Gastrocnemius medialis (tissue), 4 donors: ENCODE measurements around the gene SORT1.

Experiments used
- POLR2A ChIP-seq, 2 donors: fragments of 450-650 bp; IDR thresholded peaks; one replicate each; pipeline ENCODE4 v1.6.1; 2017; ENCODE audit warnings: antibody characterized with exemption in 2 of 2, mild to moderate bottlenecking in 2 of 2, moderate library complexity in 2 of 2
- TF ChIP-seq, protein P1 (sequence below), 5 experiments: fragments of 450-650 bp in 3 of 5; fragments of 200-600 bp in 2 of 5; sonication (generic) in 2 of 5; IDR thresholded peaks in 4 of 5; conservative IDR thresholded peaks in 1 of 5; 1 replicate in 4 of 5; 2 replicates in 1 of 5; pipeline ENCODE4 v1.5.1; 2016 to 2019; ENCODE audit warnings: antibody characterized with exemption in 5 of 5, mild to moderate bottlenecking in 3 of 5, moderate library complexity in 3 of 5

DNA sequence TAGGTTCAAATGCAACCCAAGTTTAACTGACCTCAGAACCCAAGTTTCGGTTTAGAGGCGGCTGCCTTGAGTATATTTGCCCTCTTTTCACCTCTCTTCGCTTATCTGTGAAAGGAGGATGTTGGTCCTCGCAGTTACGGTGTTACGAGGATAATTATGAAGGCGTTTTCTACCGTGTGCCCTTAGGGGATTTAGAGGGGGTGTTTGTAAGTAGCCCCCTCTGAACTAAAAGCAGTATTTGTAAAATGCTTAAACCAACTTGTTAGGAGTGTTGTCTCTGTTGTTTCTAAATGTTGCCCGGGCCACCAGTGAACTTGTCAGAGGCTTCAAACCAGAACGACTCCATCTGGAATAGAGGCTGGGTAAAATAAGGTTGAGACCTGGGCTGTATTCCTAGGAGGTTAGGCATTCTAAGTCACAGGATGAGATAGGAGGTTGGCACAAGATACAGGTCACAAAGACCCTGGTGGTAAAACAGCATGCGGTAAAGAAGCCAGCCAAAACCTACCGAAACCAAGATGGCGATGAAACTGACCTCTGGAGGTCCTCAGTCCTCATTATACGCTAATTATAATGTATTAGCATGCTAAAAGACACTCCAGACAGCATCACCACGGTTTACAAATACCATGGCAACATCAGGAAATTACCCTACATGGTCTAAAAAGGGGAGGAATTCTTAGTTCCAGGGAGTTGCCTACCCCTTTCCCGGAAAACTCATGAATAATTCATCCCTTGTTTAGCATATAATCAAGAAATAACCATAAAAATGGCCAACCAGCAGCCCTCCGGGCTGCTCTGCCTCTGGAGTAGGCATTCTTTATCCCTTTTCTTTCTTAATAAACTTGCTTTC lies 113.7 kb downstream of the SORT1 start:
- TF ChIP-seq POLR2A (IDR thresholded peaks at IDR 0.05) = no peak
- TF ChIP-seq, protein P1, sequence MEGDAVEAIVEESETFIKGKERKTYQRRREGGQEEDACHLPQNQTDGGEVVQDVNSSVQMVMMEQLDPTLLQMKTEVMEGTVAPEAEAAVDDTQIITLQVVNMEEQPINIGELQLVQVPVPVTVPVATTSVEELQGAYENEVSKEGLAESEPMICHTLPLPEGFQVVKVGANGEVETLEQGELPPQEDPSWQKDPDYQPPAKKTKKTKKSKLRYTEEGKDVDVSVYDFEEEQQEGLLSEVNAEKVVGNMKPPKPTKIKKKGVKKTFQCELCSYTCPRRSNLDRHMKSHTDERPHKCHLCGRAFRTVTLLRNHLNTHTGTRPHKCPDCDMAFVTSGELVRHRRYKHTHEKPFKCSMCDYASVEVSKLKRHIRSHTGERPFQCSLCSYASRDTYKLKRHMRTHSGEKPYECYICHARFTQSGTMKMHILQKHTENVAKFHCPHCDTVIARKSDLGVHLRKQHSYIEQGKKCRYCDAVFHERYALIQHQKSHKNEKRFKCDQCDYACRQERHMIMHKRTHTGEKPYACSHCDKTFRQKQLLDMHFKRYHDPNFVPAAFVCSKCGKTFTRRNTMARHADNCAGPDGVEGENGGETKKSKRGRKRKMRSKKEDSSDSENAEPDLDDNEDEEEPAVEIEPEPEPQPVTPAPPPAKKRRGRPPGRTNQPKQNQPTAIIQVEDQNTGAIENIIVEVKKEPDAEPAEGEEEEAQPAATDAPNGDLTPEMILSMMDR (IDR thresholded peaks at IDR 0.05 in 4 of 5, conservative IDR thresholded peaks at IDR 0.05 in 1 of 5) = no peak
